Measurements from ENCODE around the gene SH3BP2.

GRCh38 chr4:2761035-2761923 is 31.6 kb upstream of the SH3BP2 start:
- TF ChIP-seq POLR2A (IDR thresholded peaks at IDR 0.05) (no peak), POLR2AphosphoS5 (IDR thresholded peaks at IDR 0.05) (no peak)
- TF ChIP-seq, protein P1, sequence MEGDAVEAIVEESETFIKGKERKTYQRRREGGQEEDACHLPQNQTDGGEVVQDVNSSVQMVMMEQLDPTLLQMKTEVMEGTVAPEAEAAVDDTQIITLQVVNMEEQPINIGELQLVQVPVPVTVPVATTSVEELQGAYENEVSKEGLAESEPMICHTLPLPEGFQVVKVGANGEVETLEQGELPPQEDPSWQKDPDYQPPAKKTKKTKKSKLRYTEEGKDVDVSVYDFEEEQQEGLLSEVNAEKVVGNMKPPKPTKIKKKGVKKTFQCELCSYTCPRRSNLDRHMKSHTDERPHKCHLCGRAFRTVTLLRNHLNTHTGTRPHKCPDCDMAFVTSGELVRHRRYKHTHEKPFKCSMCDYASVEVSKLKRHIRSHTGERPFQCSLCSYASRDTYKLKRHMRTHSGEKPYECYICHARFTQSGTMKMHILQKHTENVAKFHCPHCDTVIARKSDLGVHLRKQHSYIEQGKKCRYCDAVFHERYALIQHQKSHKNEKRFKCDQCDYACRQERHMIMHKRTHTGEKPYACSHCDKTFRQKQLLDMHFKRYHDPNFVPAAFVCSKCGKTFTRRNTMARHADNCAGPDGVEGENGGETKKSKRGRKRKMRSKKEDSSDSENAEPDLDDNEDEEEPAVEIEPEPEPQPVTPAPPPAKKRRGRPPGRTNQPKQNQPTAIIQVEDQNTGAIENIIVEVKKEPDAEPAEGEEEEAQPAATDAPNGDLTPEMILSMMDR (IDR thresholded peaks at IDR 0.05): no peak
